Endodermal cell (in vitro differentiated cells): ENCODE measurements around the gene NLGN1. TPM values are rescaled to one million over a fixed set of nuclear protein-coding genes. Genes with fewer than 3 reads are reported as not detected.

Experiments
- DNase-seq: peaks from one replicate; pipeline ENCODE4 v3.0.0-alpha.2; 2017
- H3K27ac ChIP-seq: 2 replicates; pipeline ENCODE4 v1.5.1; 2013; ENCODE audit warnings: mild to moderate bottlenecking, low read depth, low read length, moderate library complexity
- H3K27me3 ChIP-seq: 2 replicates; pipeline ENCODE4 v1.6.1; 2013; ENCODE audit warnings: mild to moderate bottlenecking, low read length, moderate library complexity; ENCODE audit not compliant: insufficient read depth, control insufficient read depth, poor library complexity, severe bottlenecking
- H3K36me3 ChIP-seq: 2 replicates; pipeline ENCODE4 v1.7.0; 2013; ENCODE audit warnings: mild to moderate bottlenecking, low read length, moderate library complexity; ENCODE audit not compliant: control insufficient read depth, insufficient read depth
- H3K4me1 ChIP-seq: one replicate; pipeline ENCODE4 v1.7.0; 2013; ENCODE audit warnings: low read length; ENCODE audit not compliant: control insufficient read depth, insufficient read depth
- H3K4me3 ChIP-seq: 2 replicates; pipeline ENCODE4 v1.5.1; 2013; ENCODE audit warnings: mild to moderate bottlenecking, low read length, moderate library complexity
- H3K9ac ChIP-seq: 2 replicates; pipeline ENCODE4 v1.6.1; 2013; ENCODE audit warnings: mild to moderate bottlenecking, low read length, moderate library complexity; ENCODE audit not compliant: poor library complexity, severe bottlenecking; ENCODE audit errors: extremely low read depth
- H3K9me3 ChIP-seq: 2 replicates; pipeline ENCODE4 v1.6.1; 2013; ENCODE audit warnings: mild to moderate bottlenecking, low read length, moderate library complexity; ENCODE audit not compliant: control insufficient read depth
- H3K27ac Mint-ChIP-seq: 2 replicates; pipeline ENCODE4 v1.8.0; 2020; ENCODE audit warnings: mixed read lengths
- H3K27me3 Mint-ChIP-seq: 2 replicates; pipeline ENCODE4 v1.8.0; 2021; ENCODE audit warnings: mild to moderate bottlenecking, mixed read lengths; ENCODE audit not compliant: insufficient read depth
- H3K36me3 Mint-ChIP-seq: 2 replicates; pipeline ENCODE4 v1.8.0; 2020; ENCODE audit warnings: low read depth, mixed read lengths
- H3K4me1 Mint-ChIP-seq: 2 replicates; pipeline ENCODE4 v1.8.0; 2020; ENCODE audit warnings: mixed read lengths
- H3K4me3 Mint-ChIP-seq: 2 replicates; pipeline ENCODE4 v1.8.0; 2020; ENCODE audit warnings: mild to moderate bottlenecking, moderate library complexity, mixed read lengths
- H3K9me3 Mint-ChIP-seq: 2 replicates; pipeline ENCODE4 v1.8.0; 2020; ENCODE audit warnings: mild to moderate bottlenecking, mixed read lengths
- CTCF ChIP-seq: fragments of 200-600 bp; sonication (generic); conservative IDR thresholded peaks from 2 replicates; pipeline ENCODE4 v1.5.0; 2021; ENCODE audit warnings: antibody characterized with exemption, mild to moderate bottlenecking
- WGBS, 2 experiments: methylation state at CpG; one replicate each; pipeline versions ENCODE4 v1.1.5 to v1.1.7; 2013; ENCODE audit warnings: missing lambda C conversion rate in 2 of 2, mixed read lengths in 1 of 2; ENCODE audit not compliant: insufficient coverage in 1 of 2, insufficient read length in 1 of 2; 5-methylcytosine and 5-hydroxymethylcytosine counted together
- total RNA-seq, 2 donors: library from RNA; stranded (reverse); fragmentation: NEBNext Ultra II Directional in 1 of 2; extraction: Animal tissue kit (Norgen Biotek cat#: 25700) in 1 of 2; gene quantifications; 2 replicates in 1 of 2; 3 replicates in 1 of 2; pipeline ENCODE4 v1.2.1, GENCODE V29; 2021

The NLGN1 gene
- total RNA-seq, 2 donors from 2014 or later = 3.4 to 14.3 TPM

DNA sequence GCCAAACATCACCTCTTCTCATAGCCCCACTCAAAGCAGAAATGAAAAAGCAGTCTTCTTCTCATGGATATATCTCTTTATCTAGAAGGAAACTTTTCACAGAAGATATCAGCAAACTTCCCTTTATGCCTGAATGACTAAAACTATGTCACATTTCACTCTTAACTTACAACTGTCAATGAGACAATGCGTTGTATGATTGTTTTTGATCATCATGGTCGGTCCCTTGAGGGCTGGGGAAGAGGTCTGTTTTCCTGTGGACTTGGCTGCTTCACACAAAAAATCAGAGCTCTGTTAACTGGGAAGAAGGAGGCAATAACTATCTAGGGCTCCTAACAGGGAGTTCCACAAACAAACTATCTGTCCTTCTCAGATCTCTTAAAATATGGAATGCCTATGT, 5.1 kb downstream of the NLGN1 start:
- Mint-ChIP-seq H3K9me3 (no peaks in the 10 kb centered on the region), H3K4me1 (peaks cover 29% of the 10 kb centered on the region), H3K27ac (no peak overlapping the region), H3K36me3 (no peaks in the 10 kb centered on the region), H3K4me3 (no peak overlapping the region), H3K27me3 (no peaks in the 10 kb centered on the region)
- Histone ChIP-seq H3K27me3 (peaks cover 7% of the 10 kb centered on the region), H3K36me3 (no peaks in the 10 kb centered on the region), H3K9ac (no peak overlapping the region), H3K9me3 (no peaks in the 10 kb centered on the region), H3K4me1 (peaks cover 3% of the 10 kb centered on the region), H3K27ac (no peak overlapping the region), H3K4me3 (no peak overlapping the region)
- DNase-seq = no peak
- 70 to 93% methylated on average over 2 of the region's 2 CpGs for WGBS, 2 experiments
- TF ChIP-seq CTCF = no peak

- Histone ChIP-seq H3K27ac (no peak overlapping the region), H3K36me3 (no peaks in the 10 kb centered on the region), H3K9me3 (no peaks in the 10 kb centered on the region), H3K9ac (no peak overlapping the region), H3K4me1 (peaks cover 2% of the 10 kb centered on the region), H3K27me3 (peaks cover 4% of the 10 kb centered on the region), H3K4me3 (no peak overlapping the region)
- no peak for TF ChIP-seq CTCF
- Mint-ChIP-seq H3K36me3 (no peaks in the 10 kb centered on the region), H3K4me3 (no peak overlapping the region), H3K27ac (no peak overlapping the region), H3K27me3 (no peaks in the 10 kb centered on the region), H3K4me1 (peaks cover 25% of the 10 kb centered on the region), H3K9me3 (no peaks in the 10 kb centered on the region)
- no peak for DNase-seq
- WGBS, 2 experiments = 100% methylated on average over 1 of the region's 1 CpG; no CpG with 5 or more reads in 1 of the 2 experiments
Observed at GRCh38 chr3:173403376-173403775, 5.8 kb downstream of the NLGN1 start.

DNA sequence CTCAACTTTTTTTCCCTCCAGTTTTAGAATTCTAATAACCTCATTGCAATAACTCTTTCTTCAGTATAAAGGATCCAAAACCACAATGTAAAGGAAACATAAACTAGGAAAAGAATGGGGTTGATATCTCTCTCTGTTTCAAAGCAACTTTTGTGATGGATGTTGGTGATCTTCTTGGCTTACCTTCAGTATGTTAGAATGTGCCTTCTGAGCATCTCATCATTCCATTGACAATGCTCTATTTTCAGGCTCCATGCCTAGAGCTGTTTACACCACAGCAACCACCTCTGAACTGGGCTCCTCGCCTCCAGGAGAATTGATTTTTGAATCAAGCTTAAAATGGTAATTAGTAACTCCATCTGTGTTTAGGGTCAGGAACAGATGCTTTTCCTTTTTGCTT, 6.6 kb downstream of the NLGN1 start:
- Histone ChIP-seq H3K27me3 (no peaks in the 10 kb centered on the region), H3K27ac (no peak overlapping the region), H3K9ac (no peak overlapping the region), H3K4me1 (no peaks in the 10 kb centered on the region), H3K4me3 (no peak overlapping the region), H3K9me3 (no peaks in the 10 kb centered on the region), H3K36me3 (no peaks in the 10 kb centered on the region)
- Mint-ChIP-seq H3K4me1 (peaks cover 18% of the 10 kb centered on the region), H3K9me3 (no peaks in the 10 kb centered on the region), H3K27ac (no peak overlapping the region), H3K27me3 (no peaks in the 10 kb centered on the region), H3K36me3 (no peaks in the 10 kb centered on the region), H3K4me3 (no peak overlapping the region)
- 88% methylated on average over 1 of the region's 1 CpG; no CpG with 5 or more reads in 1 of the 2 experiments for WGBS, 2 experiments
- no peak for DNase-seq
- TF ChIP-seq CTCF = no peak
